Eye (tissue), 1 donor: ENCODE measurements around the gene DDX39B.

Source experiments
- DNase-seq: peaks from one replicate; pipeline ENCODE4 v3.0.0-alpha.2; 2015

Gene DDX39B

GRCh38 chr6:31546958-31547726 is 5.3 kb upstream of the DDX39B start, which contains the start of gene NFKBIL1:
Gene NFKBIL1 (plus strand): TSS chr6:31547608. CDS start chr6:31547695, 87 bp downstream.
- DNase-seq: peak; percentile 97

GRCh38 chr6:31546339-31546957 is 4.6 kb upstream of the DDX39B start, which contains the start of gene ATP6V1G2:
Gene ATP6V1G2 (minus strand): TSS chr6:31546608. CDS start chr6:31546559, 49 bp downstream.
- peak; percentile 97 for DNase-seq

- no peak for DNase-seq
These were observed 3.5 kb upstream of the DDX39B start for GRCh38 chr6:31545291-31545690.

- DNase-seq: no peak
These were observed 2.9 kb upstream of the DDX39B start for GRCh38 chr6:31544676-31545075.

GRCh38 chr6:31543639-31544038 is 1.8 kb upstream of the DDX39B start:
- no peak for DNase-seq

GRCh38 chr6:31541059-31541657 is 645 bp downstream of the DDX39B start:
- DNase-seq: no peak

- DNase-seq: no peak
These were observed 1.2 kb downstream of the DDX39B start for GRCh38 chr6:31540640-31541039.

- no peak for DNase-seq
These were observed 2.9 kb downstream of the DDX39B start for GRCh38 chr6:31538805-31539400.

- no peak for DNase-seq
These were observed 6.1 kb downstream of the DDX39B start for GRCh38 chr6:31535538-31536324.

GRCh38 chr6:31534521-31535040 is 7.2 kb downstream of the DDX39B start:
- DNase-seq: no peak

GRCh38 chr6:31534011-31534410 is 7.8 kb downstream of the DDX39B start:
- DNase-seq: no peak

GRCh38 chr6:31533455-31533841 is 8.4 kb downstream of the DDX39B start:
- no peak for DNase-seq

- no peak for DNase-seq
These were observed 9.0 kb downstream of the DDX39B start for GRCh38 chr6:31532644-31533454.

GRCh38 chr6:31531771-31532643 is 9.8 kb downstream of the DDX39B start:
- no peak for DNase-seq

GRCh38 chr6:31531162-31531561 is 10.6 kb downstream of the DDX39B start:
- DNase-seq: no peak

GRCh38 chr6:31530659-31531058 is 11.1 kb downstream of the DDX39B start:
- DNase-seq: no peak

GRCh38 chr6:31529329-31530150 is 12.3 kb downstream of the DDX39B start:
- DNase-seq: no peak

- no peak for DNase-seq
These were observed 12.9 kb downstream of the DDX39B start, which contains the start of gene MCCD1 for GRCh38 chr6:31528821-31529328. Gene MCCD1 (plus strand): TSS chr6:31528962. CDS start chr6:31529015, 53 bp downstream.

GRCh38 chr6:31528307-31528777 is 13.5 kb downstream of the DDX39B start:
- DNase-seq: no peak
